Measurements from ENCODE around the gene TUBGCP2.

- no peak for TF ChIP-seq POLR2A (IDR thresholded peaks at IDR 0.05)
- no peak for TF ChIP-seq CTCF (IDR thresholded peaks at IDR 0.05)
- no peak for TF ChIP-seq EP300 (IDR thresholded peaks at IDR 0.05)
Measured at GRCh38 chr10:133229265-133230043, 79.2 kb downstream of the TUBGCP2 start.

All from suprapubic skin (tissue), 3 donors.